Neural cell (in vitro differentiated cells): ENCODE results near the gene SLC25A19. TPM values are rescaled to one million over a fixed set of nuclear protein-coding genes. Genes with fewer than 3 reads are reported as not detected.
"Not testable (repeated sequence)": the region's sequence is repeated elsewhere in the genome, so short reads cannot be mapped to it uniquely, and the experiment has no call there.

ENCODE experiments used
- H2AFZ ChIP-seq: fragments of 200-600, 300-800 bp; sonication (generic), shearing (Covaris generic); 2 replicates; pipeline ENCODE4 v1.6.0; 2014; ENCODE audit warnings: low read depth, mild to moderate bottlenecking, antibody characterized with exemption, low read length, moderate library complexity
- H3F3A ChIP-seq: fragments of 200-600 bp; shearing (Covaris generic); 2 replicates; pipeline ENCODE4 v1.6.1; 2016; ENCODE audit warnings: mild to moderate bottlenecking, moderate library complexity, mixed read lengths, antibody characterized with exemption, low read length; ENCODE audit not compliant: insufficient read depth, poor library complexity, severe bottlenecking
- H3K27ac ChIP-seq: fragments of 200-600, 300-800 bp; sonication (generic), shearing (Covaris generic); 2 replicates; pipeline ENCODE4 v1.5.1; 2014; ENCODE audit warnings: mild to moderate bottlenecking, low read length, moderate library complexity
- H3K27me3 ChIP-seq: fragments of 300-800, 200-600 bp; sonication (generic), shearing (Covaris generic); 2 replicates; pipeline ENCODE4 v1.6.0; 2014; ENCODE audit warnings: mild to moderate bottlenecking, low read depth, low read length, moderate library complexity; ENCODE audit not compliant: insufficient read depth
- H3K36me3 ChIP-seq: fragments of 300-800, 200-600 bp; sonication (generic), shearing (Covaris generic); 2 replicates; pipeline ENCODE4 v1.5.1; 2014; ENCODE audit warnings: mild to moderate bottlenecking, antibody characterized with exemption, low read length, moderate library complexity; ENCODE audit not compliant: insufficient read depth
- H3K4me2 ChIP-seq: fragments of 300-800, 200-600 bp; sonication (generic), shearing (Covaris generic); 2 replicates; pipeline ENCODE4 v1.6.0; 2014; ENCODE audit warnings: mild to moderate bottlenecking, low read length
- H3K4me3 ChIP-seq: fragments of 300-800, 200-600 bp; sonication (generic), shearing (Covaris generic); 2 replicates; pipeline ENCODE4 v1.5.1; 2014; ENCODE audit warnings: mild to moderate bottlenecking, low read length, moderate library complexity
- H3K79me2 ChIP-seq: fragments of 200-600 bp; shearing (Covaris generic); replicated peaks from 2 replicates; pipeline ENCODE4 v1.6.0; 2014; ENCODE audit warnings: mild to moderate bottlenecking, low read length, moderate library complexity; ENCODE audit not compliant: insufficient read depth
- H3K9ac ChIP-seq: fragments of 300-800, 200-600 bp; sonication (generic), shearing (Covaris generic); 2 replicates; pipeline ENCODE4 v1.6.1; 2016; ENCODE audit warnings: mild to moderate bottlenecking, low read length, mixed read lengths
- H3K9me2 ChIP-seq: fragments of 200-600 bp; shearing (Covaris generic); 2 replicates; pipeline ENCODE4 v1.6.1; 2016; ENCODE audit warnings: mild to moderate bottlenecking, low read length, mixed read lengths; ENCODE audit not compliant: insufficient read depth
- H3K9me3 ChIP-seq: fragments of 200-600, 300-800 bp; sonication (generic), shearing (Covaris generic); 2 replicates; pipeline ENCODE4 v1.6.1; 2016; ENCODE audit warnings: mild to moderate bottlenecking, mixed run types, low read length, moderate library complexity, mixed read lengths
- H4K20me1 ChIP-seq: fragments of 200-600 bp; shearing (Covaris generic); 2 replicates; pipeline ENCODE4 v1.6.1; 2016; ENCODE audit warnings: mild to moderate bottlenecking, mixed run types; ENCODE audit not compliant: insufficient read depth
- CTCF ChIP-seq: fragments of 450-650 bp; IDR thresholded peaks from 2 replicates; pipeline ENCODE4 v1.5.1; 2014; ENCODE audit warnings: antibody characterized with exemption, mild to moderate bottlenecking, moderate library complexity; ENCODE audit not compliant: poor library complexity, severe bottlenecking
- EP300 ChIP-seq: fragments of 450-650 bp; conservative IDR thresholded peaks from 2 replicates; pipeline ENCODE4 v1.6.1; 2014; ENCODE audit warnings: antibody characterized with exemption, mild to moderate bottlenecking, moderate library complexity; ENCODE audit not compliant: poor library complexity, severe bottlenecking
- EZH2 ChIP-seq: fragments of 200-600, 300-800 bp; shearing (Covaris generic), sonication (generic); IDR thresholded peaks from 2 replicates; pipeline ENCODE4 v1.6.1; 2014; ENCODE audit warnings: antibody characterized with exemption, low read length, borderline replicate concordance, mild to moderate bottlenecking; ENCODE audit not compliant: insufficient read depth, poor library complexity, severe bottlenecking
- MXI1 ChIP-seq: fragments of 450-650 bp; conservative IDR thresholded peaks from 2 replicates; pipeline ENCODE4 v1.6.1; 2014; ENCODE audit warnings: antibody characterized with exemption, mild to moderate bottlenecking; ENCODE audit not compliant: poor library complexity, severe bottlenecking
- POLR2AphosphoS5 ChIP-seq: IDR thresholded peaks from 2 replicates; pipeline ENCODE4 v1.6.1; 2012
- RAD21 ChIP-seq: fragments of 450-650 bp; conservative IDR thresholded peaks from 2 replicates; pipeline ENCODE4 v1.6.1; 2014; ENCODE audit warnings: antibody characterized with exemption, mild to moderate bottlenecking, moderate library complexity
- REST ChIP-seq: IDR thresholded peaks from 2 replicates; pipeline ENCODE4 v1.6.1; 2012; ENCODE audit warnings: borderline replicate concordance
- SMC3 ChIP-seq: fragments of 450-650 bp; conservative IDR thresholded peaks from 2 replicates; pipeline ENCODE4 v1.6.1; 2014; ENCODE audit warnings: antibody characterized with exemption, mild to moderate bottlenecking, moderate library complexity; ENCODE audit not compliant: poor library complexity
- TAF1 ChIP-seq: IDR thresholded peaks from 2 replicates; pipeline ENCODE4 v1.6.1; 2012; ENCODE audit warnings: low read depth
- polyA plus RNA-seq: library from polyadenylated mRNA; depleted of rRNA; stranded (reverse); fragments of >200 nt; gene quantifications from 2 replicates; pipeline ENCODE4 v1.2.3, GENCODE V29; 2014

SLC25A19 gene
- polyA plus RNA-seq, 1 donor from 2014 or later = 13.8 TPM

GRCh38 chr17:75255954-75256698 lies 33.1 kb downstream of the SLC25A19 start:
- not testable (repeated sequence) for H3K4me3 ChIP-seq, H3K36me3 ChIP-seq, H3K9me3 ChIP-seq, H3F3A ChIP-seq, H4K20me1 ChIP-seq, H3K9ac ChIP-seq, H2AFZ ChIP-seq, H3K4me2 ChIP-seq, H3K9me2 ChIP-seq, H3K27ac ChIP-seq, H3K27me3 ChIP-seq
- peaks cover 20% of the 10 kb centered on the region for H3K79me2 ChIP-seq

GRCh38 chr17:75252039-75252816 lies 37.0 kb downstream of the SLC25A19 start:
- Histone ChIP-seq H3K9me2 (no peaks in the 10 kb centered on the region), H3K9ac (no peak overlapping the region), H3K4me2 (no peak overlapping the region), H3K4me3 (no peak overlapping the region), H3K9me3 (no peaks in the 10 kb centered on the region), H3K27me3 (no peaks in the 10 kb centered on the region), H2AFZ (no peak overlapping the region), H3F3A (no peaks in the 10 kb centered on the region), H3K79me2 (peaks cover 5% of the 10 kb centered on the region), H3K27ac (no peak overlapping the region), H4K20me1 (no peaks in the 10 kb centered on the region), H3K36me3 (no peaks in the 10 kb centered on the region)
- no peak for TF ChIP-seq REST
- no peak for TF ChIP-seq EZH2
- no peak for TF ChIP-seq EP300
- no peak for TF ChIP-seq CTCF
- no peak for TF ChIP-seq TAF1
- TF ChIP-seq RAD21 = no peak
- TF ChIP-seq POLR2AphosphoS5 = no peak
- no peak for TF ChIP-seq SMC3
- TF ChIP-seq MXI1 = no peak
